Adrenal gland (tissue), 5 donors: ENCODE measurements around the gene ZNF394.

ENCODE experiments used
- CTCF ChIP-seq, 6 experiments: fragments of 450-650 bp in 4 of 6; fragments of 200-600 bp in 2 of 6; sonication (generic) in 1 of 6; IDR thresholded peaks; 1 replicate in 5 of 6; 2 replicates in 1 of 6; pipeline versions ENCODE4 v1.5.1 to v1.8.0; 2016 to 2021; ENCODE audit warnings: antibody characterized with exemption in 6 of 6, mild to moderate bottlenecking in 2 of 6, moderate library complexity in 1 of 6
- POLR2A ChIP-seq, 2 donors: fragments of 450-650 bp; IDR thresholded peaks; one replicate each; pipeline ENCODE4 v1.6.1; 2017; ENCODE audit warnings: antibody characterized with exemption in 2 of 2, mild to moderate bottlenecking in 2 of 2, moderate library complexity in 1 of 2
- donor health status: DM: no; HTN: no; CAD: no.

- TF ChIP-seq CTCF (IDR thresholded peaks at IDR 0.05) (no peak), POLR2A (IDR thresholded peaks at IDR 0.05) (no peak)
Observed at GRCh38 chr7:99473315-99473596, 26.8 kb downstream of the ZNF394 start.
